ENCODE measurements around the gene MDM2.

- TF ChIP-seq CTCF (IDR thresholded peaks at IDR 0.05; ENCODE audit: low read length) (no peak), EZH2 (IDR thresholded peaks at IDR 0.05; ENCODE audit: borderline replicate concordance, low read length) (no peak)
Measured at GRCh38 chr12:68833508-68833907, 25.5 kb downstream of the MDM2 start.

Measured in OCI-LY1 (cell line).